ENCODE results near the gene MMD. TPM values are rescaled to one million over a fixed set of nuclear protein-coding genes. Genes with fewer than 3 reads are reported as not detected.

MMD gene
- total and polyA plus RNA-seq, 3 experiments from 2014 or later = 7.9 to 19.1 (median 16.0) TPM

DNA sequence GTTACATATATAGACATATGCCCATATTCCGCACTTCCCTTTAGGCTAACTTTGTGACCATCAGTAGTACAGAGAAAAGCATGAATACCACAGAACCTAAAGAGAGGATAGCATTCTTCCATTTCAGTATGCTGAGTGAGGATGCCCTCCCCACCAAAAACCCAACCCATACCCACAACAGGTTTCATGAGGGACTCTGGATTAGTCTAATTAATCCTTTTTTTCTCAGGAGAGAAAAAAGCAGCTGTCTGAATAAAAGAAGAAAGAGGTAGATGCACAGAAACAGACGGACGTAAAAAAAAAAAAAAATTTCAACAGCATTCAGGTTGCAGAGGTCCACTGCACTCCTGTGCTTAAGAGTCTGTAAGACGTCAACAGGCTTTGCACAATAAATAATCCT lies 6.7 kb downstream of the MMD start:
- CTCF ChIA-PET = no interaction called here
- H3K36me3 Mint-ChIP-seq = peaks cover 0 to 36% (median 12%) of the 10 kb centered on the region in 3 donors
- H3K27me3 ChIP-seq (ENCODE audit: insufficient read depth, low read length, poor library complexity, severe bottlenecking) = no peaks in the 10 kb centered on the region
- DNase-seq = no peak
- H3K4me1 Mint-ChIP-seq = peaks cover 45 to 58% (median 51%) of the 10 kb centered on the region in 3 donors
- H3K9me3 ChIP-seq (ENCODE audit: low read length) = no peaks in the 10 kb centered on the region
- no peak overlapping the region for H3K4me3 ChIP-seq (ENCODE audit: low read length)
- H3K27ac Mint-ChIP-seq = peak overlapping the region in 5 of 8 donors; percentile 19 to 88 (median 85)
- peaks cover 11% of the 10 kb centered on the region for H3K36me3 ChIP-seq (ENCODE audit: insufficient read depth, low read length)
- H3K4me3 Mint-ChIP-seq = peak overlapping the region in 2 of 7 donors; percentile 7 to 66
- peaks cover 8% of the 10 kb centered on the region for H3K4me1 ChIP-seq (ENCODE audit: insufficient read depth, low read length)
- no peaks in the 10 kb centered on the region for H3K27me3 Mint-ChIP-seq
- H3K9me3 Mint-ChIP-seq = no peaks in the 10 kb centered on the region
- POLR2A ChIA-PET = no interaction called here
- H3K27ac ChIP-seq (ENCODE audit: low read depth, low read length) = no peak overlapping the region

DNA sequence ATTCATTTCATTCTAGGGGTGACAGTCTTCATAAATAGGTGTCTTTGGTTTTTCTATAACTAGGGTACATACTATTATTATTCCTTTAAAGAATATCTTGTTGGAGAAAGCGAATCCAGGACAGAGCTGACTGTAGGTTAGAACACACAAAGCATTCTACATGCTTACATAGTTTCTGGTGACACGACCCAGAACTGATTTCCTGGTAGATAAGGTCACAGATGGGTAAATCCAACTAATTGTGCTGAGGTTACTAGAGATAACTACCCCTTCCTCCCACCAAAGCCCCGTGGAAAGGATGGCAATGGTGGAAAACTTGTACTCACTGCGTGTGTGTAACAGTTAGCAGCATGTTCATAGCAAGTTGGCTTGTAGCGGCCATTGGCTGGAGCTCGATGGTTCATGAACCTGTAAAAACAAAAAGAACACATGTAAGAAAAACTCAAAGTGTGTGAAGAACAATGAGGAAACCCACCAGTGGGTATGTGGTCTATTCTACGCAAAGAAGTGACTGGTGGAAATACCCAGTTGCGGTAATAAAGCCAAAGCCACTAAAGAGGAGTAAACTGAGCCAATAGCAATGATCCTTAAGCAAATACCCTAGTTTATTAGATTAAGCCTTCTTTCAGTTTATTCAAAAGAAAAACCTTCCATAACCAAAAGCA lies 7.7 kb downstream of the MMD start:
- Mint-ChIP-seq H3K27ac (peak overlapping the region; percentile 33 to 91 (median 88)), H3K4me3 (peak overlapping the region in 5 of 7 donors; percentile 32 to 68 (median 59)), H3K27me3 (no peaks in the 10 kb centered on the region), H3K9me3 (no peaks in the 10 kb centered on the region), H3K4me1 (peaks cover 35 to 48% (median 41%) of the 10 kb centered on the region in 3 donors), H3K36me3 (peaks cover 0 to 46% (median 18%) of the 10 kb centered on the region in 3 donors)
- CTCF ChIA-PET = no interaction called here
- Histone ChIP-seq H3K4me1 (ENCODE audit: insufficient read depth, low read length) (no peaks in the 10 kb centered on the region), H3K27me3 (ENCODE audit: insufficient read depth, low read length, poor library complexity, severe bottlenecking) (no peaks in the 10 kb centered on the region), H3K36me3 (ENCODE audit: insufficient read depth, low read length) (peaks cover 21% of the 10 kb centered on the region), H3K27ac (ENCODE audit: low read depth, low read length) (no peak overlapping the region), H3K4me3 (ENCODE audit: low read length) (no peak overlapping the region), H3K9me3 (ENCODE audit: low read length) (no peaks in the 10 kb centered on the region)
- DNase-seq = peak in 4 of 5 donors; percentile 6 to 78 (median 53)
- POLR2A ChIA-PET = no interaction called here

DNA sequence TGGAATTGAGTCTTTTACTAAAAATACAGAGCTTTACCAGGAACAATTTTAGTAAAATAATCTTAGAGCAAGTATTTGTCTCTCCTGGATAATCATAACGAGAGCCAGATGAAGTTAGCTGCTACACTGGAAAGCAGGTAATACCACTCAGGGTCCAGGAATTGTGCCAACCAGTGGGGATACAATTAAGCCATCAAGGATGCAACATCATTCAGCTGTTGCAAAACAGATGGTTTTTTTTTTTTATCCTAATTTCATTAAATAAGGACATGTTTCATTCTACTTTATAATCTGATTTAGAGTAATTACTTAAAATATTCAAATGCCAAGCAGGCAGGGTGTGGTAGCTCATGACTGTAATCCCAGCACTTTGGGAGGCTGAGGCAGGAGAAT lies 10.2 kb downstream of the MMD start:
- no peak overlapping the region for H3K27ac ChIP-seq (ENCODE audit: low read depth, low read length)
- H3K4me3 ChIP-seq (ENCODE audit: low read length) = no peak overlapping the region
- peaks cover 21% of the 10 kb centered on the region for H3K36me3 ChIP-seq (ENCODE audit: insufficient read depth, low read length)
- ChIA-PET CTCF (no interaction called here), POLR2A (no interaction called here)
- Mint-ChIP-seq H3K36me3 (peaks cover 4 to 68% (median 22%) of the 10 kb centered on the region in 3 donors), H3K4me3 (no peak overlapping the region), H3K9me3 (no peaks in the 10 kb centered on the region), H3K27me3 (no peaks in the 10 kb centered on the region), H3K4me1 (peaks cover 15 to 25% (median 16%) of the 10 kb centered on the region in 3 donors), H3K27ac (no peak overlapping the region)
- no peaks in the 10 kb centered on the region for H3K27me3 ChIP-seq (ENCODE audit: insufficient read depth, low read length, poor library complexity, severe bottlenecking)
- no peaks in the 10 kb centered on the region for H3K4me1 ChIP-seq (ENCODE audit: insufficient read depth, low read length)
- no peaks in the 10 kb centered on the region for H3K9me3 ChIP-seq (ENCODE audit: low read length)
- DNase-seq = no peak

DNA sequence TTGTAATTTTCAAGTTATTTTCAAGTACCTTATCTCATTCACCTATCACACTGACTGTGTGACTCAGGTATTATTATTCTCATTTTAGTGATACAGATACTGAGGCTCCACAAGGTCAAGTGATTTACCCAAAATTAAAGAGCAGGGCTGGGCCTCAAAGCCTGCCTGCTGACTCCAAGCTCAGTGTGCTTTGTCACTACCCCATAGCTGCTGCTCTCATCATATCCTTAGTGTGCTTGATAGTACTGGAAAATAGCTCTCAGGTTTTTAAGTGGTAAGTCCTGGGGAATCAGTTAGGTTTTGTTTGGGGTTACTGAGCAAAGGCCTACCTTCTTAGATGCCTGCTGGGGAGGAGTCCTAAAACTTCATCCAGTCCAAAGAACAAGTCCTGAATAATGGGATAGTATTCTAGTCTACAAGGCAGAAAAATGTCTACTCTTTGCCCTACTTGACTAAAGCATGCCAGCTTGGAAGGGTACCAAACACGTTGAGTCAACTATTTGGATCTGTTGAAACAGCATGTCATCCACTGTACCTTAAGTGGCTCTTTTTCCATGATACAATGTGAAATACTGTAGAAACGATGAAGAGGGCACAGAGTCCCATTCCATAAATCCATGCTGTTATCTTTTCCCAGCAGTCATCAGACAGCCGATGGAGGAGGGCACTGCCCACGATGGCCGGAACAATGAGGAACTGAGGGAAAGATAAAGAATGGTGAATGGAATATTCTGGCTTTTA lies 10.7 kb downstream of the MMD start:
- H3K27ac Mint-ChIP-seq = no peak overlapping the region
- ChIA-PET POLR2A (no interaction called here), CTCF (no interaction called here)
- Histone ChIP-seq H3K27me3 (ENCODE audit: insufficient read depth, low read length, poor library complexity, severe bottlenecking) (no peaks in the 10 kb centered on the region), H3K4me3 (ENCODE audit: low read length) (no peak overlapping the region), H3K27ac (ENCODE audit: low read depth, low read length) (no peak overlapping the region), H3K4me1 (ENCODE audit: insufficient read depth, low read length) (no peaks in the 10 kb centered on the region), H3K36me3 (ENCODE audit: insufficient read depth, low read length) (peaks cover 21% of the 10 kb centered on the region), H3K9me3 (ENCODE audit: low read length) (no peaks in the 10 kb centered on the region)
- H3K4me1 Mint-ChIP-seq = peaks cover 14 to 21% (median 16%) of the 10 kb centered on the region in 3 donors
- no peaks in the 10 kb centered on the region for H3K27me3 Mint-ChIP-seq
- H3K9me3 Mint-ChIP-seq = no peaks in the 10 kb centered on the region
- no peak overlapping the region for H3K4me3 Mint-ChIP-seq
- peaks cover 4 to 73% (median 22%) of the 10 kb centered on the region in 3 donors for H3K36me3 Mint-ChIP-seq
- DNase-seq = no peak

DNA sequence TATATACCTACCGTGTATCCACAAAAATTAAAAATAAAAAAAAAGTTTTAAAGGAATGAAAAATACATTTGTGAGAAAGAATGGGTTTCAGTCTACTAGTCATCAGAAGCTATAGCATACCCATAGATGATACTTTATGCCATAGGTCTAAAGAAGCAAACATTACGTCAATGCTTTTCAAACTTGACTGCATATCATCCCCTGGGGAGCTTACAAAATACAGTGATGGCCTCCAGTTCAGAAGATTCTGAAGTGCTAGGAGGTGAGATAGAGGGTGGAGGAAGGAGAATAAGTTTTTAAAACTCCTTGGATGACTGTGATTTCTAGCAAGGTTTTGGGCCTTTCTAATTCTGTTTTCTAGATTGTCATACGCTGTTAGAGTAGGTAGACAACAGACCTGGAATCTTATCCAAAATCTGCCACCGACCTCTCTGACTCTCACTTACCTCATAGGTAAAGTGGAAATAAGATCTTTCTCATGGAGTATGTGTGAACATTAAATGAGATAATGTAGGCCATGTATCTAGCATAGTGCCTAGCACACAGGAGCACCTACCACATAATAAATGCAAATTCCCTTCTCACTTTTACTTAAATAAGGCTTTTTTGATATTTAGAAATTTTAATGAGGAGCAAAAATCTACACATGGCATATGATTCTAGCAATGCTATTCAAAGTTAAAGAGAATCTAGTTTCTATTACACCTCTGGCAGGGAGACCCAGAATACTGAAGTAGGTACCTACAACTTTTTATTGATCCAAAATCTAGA lies 12.4 kb downstream of the MMD start:
- H3K4me3 Mint-ChIP-seq = no peak overlapping the region
- Histone ChIP-seq H3K36me3 (ENCODE audit: insufficient read depth, low read length) (peaks cover 21% of the 10 kb centered on the region), H3K27me3 (ENCODE audit: insufficient read depth, low read length, poor library complexity, severe bottlenecking) (no peaks in the 10 kb centered on the region), H3K27ac (ENCODE audit: low read depth, low read length) (no peak overlapping the region), H3K4me3 (ENCODE audit: low read length) (no peak overlapping the region), H3K9me3 (ENCODE audit: low read length) (no peaks in the 10 kb centered on the region), H3K4me1 (ENCODE audit: insufficient read depth, low read length) (no peaks in the 10 kb centered on the region)
- H3K36me3 Mint-ChIP-seq = peaks cover 4 to 85% (median 26%) of the 10 kb centered on the region in 3 donors
- H3K9me3 Mint-ChIP-seq = no peaks in the 10 kb centered on the region
- no peak overlapping the region for H3K27ac Mint-ChIP-seq
- no peak for DNase-seq
- POLR2A ChIA-PET = no interaction called here
- CTCF ChIA-PET = no interaction called here
- H3K27me3 Mint-ChIP-seq = no peaks in the 10 kb centered on the region
- H3K4me1 Mint-ChIP-seq = peaks cover 6 to 7% (median 7%) of the 10 kb centered on the region in 3 donors

DNA sequence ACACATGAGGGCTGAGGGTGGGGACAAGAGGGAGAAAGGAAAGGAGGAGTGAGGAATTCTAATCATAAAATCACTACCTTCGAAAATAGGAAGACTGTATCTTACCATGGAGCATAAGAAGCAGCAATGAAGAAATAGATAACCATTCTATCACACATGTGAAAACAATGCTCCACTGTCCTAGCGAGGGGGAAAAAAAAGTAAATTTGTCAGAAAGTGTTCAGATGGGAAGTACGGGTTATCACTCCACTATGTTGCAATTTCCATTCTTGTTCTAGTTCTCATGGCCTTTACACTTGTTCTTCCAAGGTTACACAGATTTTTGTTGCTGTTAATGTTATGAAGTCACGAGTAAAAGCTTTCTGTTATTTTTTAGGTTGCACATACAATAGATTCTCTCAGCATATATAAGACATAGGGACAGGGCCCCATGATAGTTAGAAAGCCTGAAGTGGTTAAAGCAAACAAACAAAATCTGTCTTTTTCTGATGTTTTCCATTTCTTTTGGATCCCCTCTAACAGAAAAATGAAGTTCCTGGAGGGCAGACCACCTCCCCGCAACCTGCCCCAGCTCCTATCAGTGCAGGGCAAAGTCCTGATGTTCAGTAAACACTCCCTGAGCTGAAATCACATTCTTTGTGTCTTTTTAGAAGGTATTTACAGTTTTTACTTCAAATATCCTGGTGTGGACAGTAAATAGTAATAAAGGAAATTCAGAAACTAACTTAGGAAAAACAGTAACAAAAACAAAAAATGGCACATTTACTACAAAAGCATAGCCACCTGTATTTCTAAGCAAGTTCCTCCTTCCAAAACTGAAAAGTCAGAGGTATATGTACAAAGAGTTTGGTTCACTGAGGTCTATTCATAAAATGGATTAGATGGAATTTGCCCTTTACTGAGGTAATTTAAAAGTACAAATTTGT lies 13.7 kb downstream of the MMD start:
- H3K4me1 Mint-ChIP-seq = no peaks in the 10 kb centered on the region
- Histone ChIP-seq H3K4me1 (ENCODE audit: insufficient read depth, low read length) (no peaks in the 10 kb centered on the region), H3K4me3 (ENCODE audit: low read length) (no peak overlapping the region), H3K27ac (ENCODE audit: low read depth, low read length) (no peak overlapping the region), H3K9me3 (ENCODE audit: low read length) (no peaks in the 10 kb centered on the region), H3K27me3 (ENCODE audit: insufficient read depth, low read length, poor library complexity, severe bottlenecking) (no peaks in the 10 kb centered on the region), H3K36me3 (ENCODE audit: insufficient read depth, low read length) (peaks cover 21% of the 10 kb centered on the region)
- peak overlapping the region in 1 of 8 donors; percentile 15 for H3K27ac Mint-ChIP-seq
- no peaks in the 10 kb centered on the region for H3K9me3 Mint-ChIP-seq
- POLR2A ChIA-PET = no interaction called here
- no peak for DNase-seq
- CTCF ChIA-PET = no interaction called here
- peaks cover 4 to 85% (median 29%) of the 10 kb centered on the region in 3 donors for H3K36me3 Mint-ChIP-seq
- H3K4me3 Mint-ChIP-seq = no peak overlapping the region
- no peaks in the 10 kb centered on the region for H3K27me3 Mint-ChIP-seq

DNA sequence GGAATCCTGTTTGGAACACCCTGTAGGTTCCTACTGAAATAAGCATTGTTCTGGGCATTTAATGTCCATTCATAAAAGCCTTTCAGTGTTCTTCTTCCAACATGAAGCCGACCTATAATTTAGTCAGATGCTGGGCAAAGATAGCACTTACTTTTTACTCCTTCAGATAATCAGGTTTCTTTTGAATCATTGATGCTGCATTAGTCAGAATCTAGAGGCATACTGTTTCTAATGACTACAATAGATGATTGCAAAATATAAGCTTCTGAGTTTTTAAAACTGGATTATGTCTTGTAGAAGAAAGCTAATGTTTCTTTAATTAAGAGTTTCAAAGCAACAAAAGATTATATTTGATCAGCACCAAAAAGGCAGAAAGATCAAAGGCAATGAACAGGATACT lies 16.0 kb downstream of the MMD start:
- Histone ChIP-seq H3K4me3 (ENCODE audit: low read length) (no peak overlapping the region), H3K9me3 (ENCODE audit: low read length) (no peaks in the 10 kb centered on the region), H3K27me3 (ENCODE audit: insufficient read depth, low read length, poor library complexity, severe bottlenecking) (no peaks in the 10 kb centered on the region), H3K27ac (ENCODE audit: low read depth, low read length) (no peak overlapping the region), H3K4me1 (ENCODE audit: insufficient read depth, low read length) (no peaks in the 10 kb centered on the region), H3K36me3 (ENCODE audit: insufficient read depth, low read length) (peaks cover 19% of the 10 kb centered on the region)
- Mint-ChIP-seq H3K36me3 (peaks cover 7 to 81% (median 28%) of the 10 kb centered on the region in 3 donors), H3K4me3 (no peak overlapping the region), H3K9me3 (no peaks in the 10 kb centered on the region), H3K27me3 (no peaks in the 10 kb centered on the region), H3K27ac (peak overlapping the region in 1 of 8 donors; percentile 23), H3K4me1 (no peaks in the 10 kb centered on the region)
- ChIA-PET POLR2A (no interaction called here), CTCF (no interaction called here)
- no peak for DNase-seq
